ENCODE results near the gene SYP. TPM values are rescaled to one million over a fixed set of nuclear protein-coding genes. Genes with fewer than 3 reads are reported as not detected.
A peak's percentile ranks its signal among the peaks of the same experiment; 100 is the strongest.

The SYP gene
- total and polyA plus RNA-seq, 9 of the 15 experiments (the other 6 are each of a cell fraction or from before 2014, with no cell fraction given) = 0.48 to 5.1 (median 2.6) TPM

GRCh38 chrX:49172280-49172780 is 27.7 kb downstream of the SYP start (continued):
- peak; percentile 27; the same call in 1 of the 2 replicates for TF ChIP-seq ZBTB33 (CRISPR knock-in tag; IDR thresholded peaks at IDR 0.05)
- peak; percentile 20; the same call in 1 of the 2 replicates for TF ChIP-seq ZNF592 (IDR thresholded peaks at IDR 0.05)
- TF ChIP-seq FIP1L1 (IDR thresholded peaks at IDR 0.05; ENCODE audit: low read depth, low read length, poor library complexity, severe bottlenecking) = peak; percentile 11
- no peak for TF ChIP-seq UBTF (IDR thresholded peaks at IDR 0.05; ENCODE audit: borderline replicate concordance in 1 of 2, low read depth in 2 of 2, low read length in 2 of 2)
- TF ChIP-seq RFX5 (IDR thresholded peaks at IDR 0.05; ENCODE audit: low read depth, low read length) = no peak
- 0 out of 2 replicates have a peak, but pooled peaks have one; percentile 21 for TF ChIP-seq CXXC5 (CRISPR knock-in tag; IDR thresholded peaks at IDR 0.05)
- TF ChIP-seq TGIF2 (CRISPR knock-in tag; IDR thresholded peaks at IDR 0.05) = no peak
- peak; percentile 47; the same call in 1 of the 2 replicates for TF ChIP-seq ZNF740 (CRISPR knock-in tag; IDR thresholded peaks at IDR 0.05)
- TF ChIP-seq ZNF740 (tag; IDR thresholded peaks at IDR 0.05) = no peak
- TF ChIP-seq ZNF830 (CRISPR knock-in tag; IDR thresholded peaks at IDR 0.05) = 0 out of 2 replicates have a peak, but pooled peaks have one; percentile 51
- TF ChIP-seq DMBX1 (CRISPR knock-in tag; IDR thresholded peaks at IDR 0.05; ENCODE audit: borderline replicate concordance) = no peak
- TF ChIP-seq STAT5B (CRISPR knock-in tag; IDR thresholded peaks at IDR 0.05) = no peak
- TF ChIP-seq CREM (IDR thresholded peaks at IDR 0.05; ENCODE audit: low read depth) = 0 out of 2 replicates have a peak, but pooled peaks have one; percentile 5
- no peak for TF ChIP-seq IRF2 (CRISPR knock-in tag; IDR thresholded peaks at IDR 0.05)
- TF ChIP-seq NFIC (IDR thresholded peaks at IDR 0.05) = peak; percentile 89
- peak in 1 of 2 experiments; percentile 28; a peak in 2 of 4 replicates for TF ChIP-seq MAZ (CRISPR knock-in tag; conservative IDR thresholded peaks at IDR 0.05 in 1 of 2, IDR thresholded peaks at IDR 0.05 in 1 of 2)
- TF ChIP-seq HNRNPL (IDR thresholded peaks at IDR 0.05; ENCODE audit: low read depth, low read length) = peak; percentile 86; the same call in 1 of the 2 replicates
